ENCODE measurements around the gene ZC3H11A.

The ZC3H11A gene

DNA sequence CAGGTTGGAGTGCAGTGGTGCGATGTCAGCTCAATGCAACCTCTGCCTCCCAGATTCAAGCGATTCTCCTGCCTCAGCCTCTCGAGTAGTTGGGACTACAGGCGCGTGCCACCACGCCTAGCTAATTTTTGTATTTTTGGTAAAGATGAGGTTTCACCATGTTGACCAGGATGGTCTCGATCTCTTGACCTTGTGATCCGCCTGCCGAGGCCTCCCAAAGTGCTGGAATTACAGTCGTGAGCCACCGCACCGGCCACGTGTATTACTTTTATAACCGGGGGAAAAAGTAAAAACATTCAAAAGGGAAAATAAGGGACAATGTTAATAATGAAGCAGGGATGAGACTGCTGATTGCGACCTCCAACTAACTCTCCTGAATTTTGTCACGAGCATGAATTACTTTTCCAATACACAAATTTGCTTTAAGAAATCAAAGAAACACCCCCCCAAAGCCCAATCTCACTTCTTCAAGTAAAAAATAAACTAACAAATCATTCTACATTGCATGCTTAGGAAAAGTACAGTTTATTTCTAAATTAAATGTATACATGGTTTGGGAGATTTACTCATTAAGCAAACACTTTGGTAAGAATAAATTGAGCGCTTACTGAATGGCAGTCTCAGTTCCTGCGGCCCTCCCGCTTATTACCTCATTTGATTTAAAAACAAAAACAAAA lies 521 bp upstream of the ZC3H11A start:
- CTCF ChIA-PET = interaction anchor here (0.7 kb wide), 1 partner anchor 334 kb away, joined by 4 read pairs; no protein-coding TSS in a partner anchor
- DNase-seq (ENCODE audit: extremely low spot score) = no peak
- TF ChIP-seq ZNF384 (IDR thresholded peaks at IDR 0.05) = no peak
- no peak for TF ChIP-seq FOXK2 (IDR thresholded peaks at IDR 0.05)
- TF ChIP-seq FOXA1 (IDR thresholded peaks at IDR 0.05) = no peak
- TF ChIP-seq, protein P1, sequence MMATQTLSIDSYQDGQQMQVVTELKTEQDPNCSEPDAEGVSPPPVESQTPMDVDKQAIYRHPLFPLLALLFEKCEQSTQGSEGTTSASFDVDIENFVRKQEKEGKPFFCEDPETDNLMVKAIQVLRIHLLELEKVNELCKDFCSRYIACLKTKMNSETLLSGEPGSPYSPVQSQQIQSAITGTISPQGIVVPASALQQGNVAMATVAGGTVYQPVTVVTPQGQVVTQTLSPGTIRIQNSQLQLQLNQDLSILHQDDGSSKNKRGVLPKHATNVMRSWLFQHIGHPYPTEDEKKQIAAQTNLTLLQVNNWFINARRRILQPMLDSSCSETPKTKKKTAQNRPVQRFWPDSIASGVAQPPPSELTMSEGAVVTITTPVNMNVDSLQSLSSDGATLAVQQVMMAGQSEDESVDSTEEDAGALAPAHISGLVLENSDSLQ (IDR thresholded peaks at IDR 0.05) = no peak
- no peak for TF ChIP-seq ARNT (IDR thresholded peaks at IDR 0.05)
- TF ChIP-seq HDGF (IDR thresholded peaks at IDR 0.05; ENCODE audit: borderline replicate concordance) = no peak
- no peak for TF ChIP-seq SP1 (IDR thresholded peaks at IDR 0.05)
- TF ChIP-seq BHLHE40 (IDR thresholded peaks at IDR 0.05; ENCODE audit: borderline replicate concordance) = no peak
- no peak for TF ChIP-seq CTBP1 (IDR thresholded peaks at IDR 0.05; ENCODE audit: borderline replicate concordance)
- no peak for TF ChIP-seq TARDBP (IDR thresholded peaks at IDR 0.05)
- no peak for TF ChIP-seq ELF4 (IDR thresholded peaks at IDR 0.05)
- TF ChIP-seq SUZ12 (IDR thresholded peaks at IDR 0.05) = no peak
- POLR2A ChIA-PET = no interaction called here

DNA sequence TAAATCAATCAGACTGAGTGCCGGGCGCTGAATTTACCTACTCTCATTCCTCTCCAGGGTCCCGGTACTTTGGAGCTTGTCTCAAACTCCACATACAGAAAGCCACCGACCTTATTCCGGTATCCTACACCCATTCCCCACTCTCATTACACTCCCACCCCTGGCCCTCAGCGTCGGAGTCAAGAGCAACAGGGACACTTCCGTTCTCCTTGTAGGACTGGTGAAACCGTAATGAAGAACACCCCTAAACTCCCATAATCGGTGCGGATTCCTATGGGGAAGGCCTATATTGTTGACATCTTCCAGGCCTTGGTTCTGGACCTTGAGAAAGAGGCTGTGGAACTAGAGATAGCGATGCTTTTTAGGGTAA lies 798 bp downstream of the ZC3H11A start:
- POLR2A ChIA-PET = no interaction called here
- peak; percentile 49 for TF ChIP-seq L3MBTL2 (conservative IDR thresholded peaks at IDR 0.05)
- no peak for TF ChIP-seq NFRKB (IDR thresholded peaks at IDR 0.05)
- DNase-seq (ENCODE audit: extremely low spot score) = peak; percentile 24
- CTCF ChIA-PET = no interaction called here

DNA sequence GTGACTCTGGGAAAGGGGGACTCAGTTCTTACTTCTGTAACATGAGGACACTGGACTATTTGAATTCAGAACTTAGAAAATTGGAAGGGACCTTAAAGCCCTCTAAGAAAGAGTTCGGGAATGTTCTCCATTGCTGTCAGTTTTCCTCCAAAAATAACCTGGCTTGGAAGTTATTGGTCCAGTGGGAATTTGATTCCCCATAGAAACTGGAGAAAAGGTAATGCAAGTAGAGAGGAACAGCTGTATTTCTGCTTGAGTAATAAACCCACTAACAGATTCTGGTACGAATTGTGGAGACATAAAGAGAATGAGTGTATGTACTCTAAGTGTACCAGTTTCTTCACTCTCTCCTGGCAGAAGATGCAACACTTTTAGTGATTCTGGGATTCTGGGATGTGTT lies 1.8 kb downstream of the ZC3H11A start:
- DNase-seq (ENCODE audit: extremely low spot score) = no peak
- TF ChIP-seq TARDBP (IDR thresholded peaks at IDR 0.05) (no peak), NFRKB (IDR thresholded peaks at IDR 0.05) (no peak), L3MBTL2 (conservative IDR thresholded peaks at IDR 0.05) (no peak), FOXM1 (IDR thresholded peaks at IDR 0.05; ENCODE audit: borderline replicate concordance) (no peak), BHLHE40 (IDR thresholded peaks at IDR 0.05; ENCODE audit: borderline replicate concordance) (no peak), LEF1 (IDR thresholded peaks at IDR 0.05; ENCODE audit: borderline replicate concordance) (no peak)
- ChIA-PET CTCF (no interaction called here), POLR2A (no interaction called here)

DNA sequence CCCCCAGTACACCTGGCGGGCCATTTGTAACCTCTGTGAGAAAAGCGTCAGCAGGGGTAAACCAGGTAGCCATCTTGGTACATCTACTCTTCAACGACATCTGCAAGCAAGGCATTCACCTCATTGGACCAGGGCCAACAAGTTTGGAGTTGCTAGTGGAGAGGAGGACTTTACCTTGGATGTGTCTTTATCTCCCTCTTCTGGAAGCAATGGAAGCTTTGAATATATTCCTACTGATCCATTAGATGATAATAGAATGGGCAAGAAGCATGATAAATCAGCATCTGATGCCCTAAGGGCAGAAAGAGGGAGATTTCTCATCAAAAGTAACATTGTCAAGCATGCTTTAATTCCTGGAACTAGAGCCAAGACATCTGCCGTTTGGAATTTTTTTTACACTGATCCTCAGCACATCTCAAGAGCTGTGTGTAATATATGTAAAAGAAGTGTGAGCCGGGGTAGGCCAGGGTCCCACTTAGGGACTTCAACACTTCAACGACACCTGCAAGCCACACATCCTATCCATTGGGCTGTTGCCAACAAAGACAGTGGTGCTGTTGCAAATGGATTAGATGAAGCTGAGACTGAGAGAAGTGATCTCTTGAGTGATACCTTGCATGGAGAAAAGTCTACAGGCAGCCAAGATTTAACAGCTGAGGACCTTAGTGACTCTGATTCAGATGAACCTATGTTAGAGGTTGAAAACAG lies 2.7 kb downstream of the ZC3H11A start:
- ChIA-PET CTCF (no interaction called here), POLR2A (no interaction called here)
- TF ChIP-seq L3MBTL2 (conservative IDR thresholded peaks at IDR 0.05) (peak; percentile 40), ELF4 (IDR thresholded peaks at IDR 0.05) (no peak)
- DNase-seq (ENCODE audit: extremely low spot score) = no peak

DNA sequence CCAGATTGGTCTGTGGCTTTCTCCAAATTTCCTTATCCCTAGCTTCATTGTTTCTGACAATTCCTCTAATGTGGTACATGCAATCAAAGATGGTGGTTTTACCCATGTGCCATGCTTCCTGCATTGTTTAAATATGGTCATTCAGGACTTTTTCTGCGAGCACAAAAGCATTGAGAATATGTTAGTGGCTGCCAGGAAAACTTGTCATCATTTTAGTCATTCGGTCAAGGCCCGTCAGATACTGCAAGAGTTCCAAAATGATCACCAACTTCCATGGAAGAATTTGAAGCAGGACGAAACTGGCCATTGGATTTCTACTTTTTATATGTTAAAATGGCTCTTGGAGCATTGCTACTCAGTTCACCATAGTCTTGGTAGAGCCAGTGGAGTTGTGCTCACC lies 3.7 kb downstream of the ZC3H11A start:
- no peak for DNase-seq (ENCODE audit: extremely low spot score)
- POLR2A ChIA-PET = no interaction called here
- TF ChIP-seq FOXA1 (IDR thresholded peaks at IDR 0.05) = no peak
- peak; percentile 41; the same call in 1 of the 2 replicates for TF ChIP-seq L3MBTL2 (conservative IDR thresholded peaks at IDR 0.05)
- CTCF ChIA-PET = no interaction called here

DNA sequence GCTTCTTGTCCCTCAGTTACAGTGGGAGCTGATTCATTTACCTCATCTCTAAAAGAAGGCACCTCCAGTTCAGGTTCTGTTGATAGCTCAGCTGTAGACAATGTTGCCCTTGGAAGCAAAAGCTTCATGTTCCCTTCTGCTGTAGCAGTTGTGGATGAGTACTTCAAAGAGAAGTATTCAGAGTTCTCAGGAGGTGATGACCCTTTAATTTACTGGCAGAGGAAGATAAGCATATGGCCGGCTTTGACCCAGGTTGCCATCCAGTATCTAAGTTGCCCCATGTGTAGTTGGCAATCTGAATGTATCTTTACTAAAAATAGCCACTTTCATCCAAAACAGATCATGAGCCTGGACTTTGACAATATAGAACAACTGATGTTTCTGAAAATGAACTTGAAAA lies 4.5 kb downstream of the ZC3H11A start:
- no peak for TF ChIP-seq SUZ12 (IDR thresholded peaks at IDR 0.05)
- TF ChIP-seq LEF1 (IDR thresholded peaks at IDR 0.05; ENCODE audit: borderline replicate concordance) = no peak
- TF ChIP-seq HDGF (IDR thresholded peaks at IDR 0.05; ENCODE audit: borderline replicate concordance) = no peak
- no peak for TF ChIP-seq FOXK2 (IDR thresholded peaks at IDR 0.05)
- TF ChIP-seq SP1 (IDR thresholded peaks at IDR 0.05) = no peak
- TF ChIP-seq CTBP1 (IDR thresholded peaks at IDR 0.05; ENCODE audit: borderline replicate concordance) = no peak
- TF ChIP-seq L3MBTL2 (conservative IDR thresholded peaks at IDR 0.05) = no peak
- no peak for TF ChIP-seq ZNF384 (IDR thresholded peaks at IDR 0.05)
- TF ChIP-seq NFRKB (IDR thresholded peaks at IDR 0.05) = no peak
- TF ChIP-seq FOXM1 (IDR thresholded peaks at IDR 0.05; ENCODE audit: borderline replicate concordance) = no peak
- TF ChIP-seq ELF4 (IDR thresholded peaks at IDR 0.05) = no peak
- TF ChIP-seq, protein P1 (IDR thresholded peaks at IDR 0.05) = no peak
- TF ChIP-seq ARNT (IDR thresholded peaks at IDR 0.05) = no peak
- no peak for DNase-seq (ENCODE audit: extremely low spot score)
- CTCF ChIA-PET = no interaction called here
- POLR2A ChIA-PET = no interaction called here

DNA sequence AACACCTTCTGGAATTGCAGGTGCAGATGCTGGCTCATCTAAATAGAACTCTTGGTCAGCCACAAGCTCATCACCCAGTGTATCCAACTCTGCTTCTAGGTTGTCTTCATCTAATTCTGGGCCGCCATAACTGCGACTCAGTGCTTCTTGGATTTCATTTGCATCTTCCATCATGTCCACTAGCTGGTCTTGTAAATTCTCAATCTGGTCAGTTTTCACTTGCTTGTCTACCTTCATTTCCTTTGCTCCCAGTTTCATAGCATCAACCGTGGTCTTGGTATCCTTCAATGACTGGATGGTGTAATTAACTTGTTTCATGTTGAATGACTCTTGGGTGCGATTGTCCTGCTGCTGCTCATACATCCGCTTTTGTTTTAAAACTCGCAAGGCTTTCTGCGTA lies 10.3 kb downstream of the ZC3H11A start:
- ChIA-PET CTCF (no interaction called here), POLR2A (no interaction called here)
- TF ChIP-seq ZNF384 (IDR thresholded peaks at IDR 0.05) = no peak
- TF ChIP-seq HDGF (IDR thresholded peaks at IDR 0.05; ENCODE audit: borderline replicate concordance) = no peak
- TF ChIP-seq FOXA1 (IDR thresholded peaks at IDR 0.05) = no peak
- no peak for TF ChIP-seq SUZ12 (IDR thresholded peaks at IDR 0.05)
- no peak for TF ChIP-seq CTBP1 (IDR thresholded peaks at IDR 0.05; ENCODE audit: borderline replicate concordance)
- TF ChIP-seq NFRKB (IDR thresholded peaks at IDR 0.05) = no peak
- no peak for TF ChIP-seq TARDBP (IDR thresholded peaks at IDR 0.05)
- no peak for TF ChIP-seq LEF1 (IDR thresholded peaks at IDR 0.05; ENCODE audit: borderline replicate concordance)
- TF ChIP-seq L3MBTL2 (conservative IDR thresholded peaks at IDR 0.05) = no peak
- no peak for TF ChIP-seq ARNT (IDR thresholded peaks at IDR 0.05)
- no peak for TF ChIP-seq ELF4 (IDR thresholded peaks at IDR 0.05)
- DNase-seq (ENCODE audit: extremely low spot score) = no peak
